Measurements from ENCODE around the gene CRPPA.
A peak's percentile ranks its signal among the peaks of the same experiment; 100 is the strongest.
"Not testable (repeated sequence)": the region's sequence is repeated elsewhere in the genome, so short reads cannot be mapped to it uniquely, and the experiment has no call there.

CRPPA gene

GRCh38 chr7:16421333-16422102 lies at the start of gene CRPPA:
CRPPA (minus strand) TSS chr7:16421538; CDS start chr7:16421322, 216 bp downstream.
- peak in 2 of 3 donors; percentile 7 to 16 for DNase-seq (ENCODE audit: low read depth in 2 of 3, low spot score in 1 of 3)

GRCh38 chr7:16465469-16466361 lies 44.4 kb upstream of the CRPPA start, which contains the start of gene SOSTDC1:
SOSTDC1 (minus strand) TSS chr7:16465738; CDS start chr7:16465668, 70 bp downstream.
- DNase-seq (ENCODE audit: low read depth in 2 of 3, low spot score in 1 of 3), result no peak

- DNase-seq (ENCODE audit: low read depth in 2 of 3, low spot score in 1 of 3), result no peak
These were observed 42.8 kb upstream of the CRPPA start for GRCh38 chr7:16463949-16464715.

- DNase-seq (ENCODE audit: low read depth in 2 of 3, low spot score in 1 of 3), result no peak
These were observed 42.2 kb upstream of the CRPPA start for GRCh38 chr7:16463520-16463919.

GRCh38 chr7:16462431-16462889 lies 41.1 kb upstream of the CRPPA start:
- no peak for DNase-seq (ENCODE audit: low read depth in 2 of 3, low spot score in 1 of 3)

GRCh38 chr7:16460789-16461493 lies 39.6 kb upstream of the CRPPA start:
- no peak for DNase-seq (ENCODE audit: low read depth in 2 of 3, low spot score in 1 of 3)

GRCh38 chr7:16456303-16456702 lies 35.0 kb upstream of the CRPPA start:
- not testable (repeated sequence) for DNase-seq (ENCODE audit: low read depth in 2 of 3, low spot score in 1 of 3)

- DNase-seq (ENCODE audit: low read depth in 2 of 3, low spot score in 1 of 3), result no peak
These were observed 34.3 kb upstream of the CRPPA start for GRCh38 chr7:16455591-16455990.

GRCh38 chr7:16450366-16450765 lies 29.0 kb upstream of the CRPPA start:
- DNase-seq (ENCODE audit: low read depth in 2 of 3, low spot score in 1 of 3), result no peak

GRCh38 chr7:16447876-16448275 lies 26.5 kb upstream of the CRPPA start:
- no peak for DNase-seq (ENCODE audit: low read depth in 2 of 3, low spot score in 1 of 3)

GRCh38 chr7:16446508-16446907 lies 25.2 kb upstream of the CRPPA start:
- DNase-seq (ENCODE audit: low read depth in 2 of 3, low spot score in 1 of 3), result no peak

GRCh38 chr7:16443871-16444270 lies 22.5 kb upstream of the CRPPA start:
- not testable (repeated sequence) for DNase-seq (ENCODE audit: low read depth in 2 of 3, low spot score in 1 of 3)

- no peak for DNase-seq (ENCODE audit: low read depth in 2 of 3, low spot score in 1 of 3)
These were observed 17.6 kb upstream of the CRPPA start for GRCh38 chr7:16438988-16439387.

- DNase-seq (ENCODE audit: low read depth in 2 of 3, low spot score in 1 of 3), result no peak
These were observed 15.0 kb upstream of the CRPPA start for GRCh38 chr7:16436306-16436705.

- DNase-seq (ENCODE audit: low read depth in 2 of 3, low spot score in 1 of 3), result no peak
These were observed 12.3 kb upstream of the CRPPA start for GRCh38 chr7:16433568-16434122.

- DNase-seq (ENCODE audit: low read depth in 2 of 3, low spot score in 1 of 3), result no peak
These were observed 11.0 kb upstream of the CRPPA start for GRCh38 chr7:16432425-16432731.

GRCh38 chr7:16431646-16432424 lies 10.5 kb upstream of the CRPPA start:
- DNase-seq (ENCODE audit: low read depth in 2 of 3, low spot score in 1 of 3), result no peak

GRCh38 chr7:16430133-16430532 lies 8.8 kb upstream of the CRPPA start:
- DNase-seq (ENCODE audit: low read depth in 2 of 3, low spot score in 1 of 3), result no peak

GRCh38 chr7:16428672-16429071 lies 7.3 kb upstream of the CRPPA start:
- DNase-seq (ENCODE audit: low read depth in 2 of 3, low spot score in 1 of 3), result no peak

- DNase-seq (ENCODE audit: low read depth in 2 of 3, low spot score in 1 of 3), result no peak
These were observed 6.8 kb upstream of the CRPPA start for GRCh38 chr7:16428182-16428581.
